ENCODE measurements around the gene PITPNM2. TPM values are rescaled to one million over a fixed set of nuclear protein-coding genes. Genes with fewer than 3 reads are reported as not detected.

The PITPNM2 gene
- total and polyA plus RNA-seq, 8 donors: 1.8 to 28.1 (median 7.4) TPM

DNA sequence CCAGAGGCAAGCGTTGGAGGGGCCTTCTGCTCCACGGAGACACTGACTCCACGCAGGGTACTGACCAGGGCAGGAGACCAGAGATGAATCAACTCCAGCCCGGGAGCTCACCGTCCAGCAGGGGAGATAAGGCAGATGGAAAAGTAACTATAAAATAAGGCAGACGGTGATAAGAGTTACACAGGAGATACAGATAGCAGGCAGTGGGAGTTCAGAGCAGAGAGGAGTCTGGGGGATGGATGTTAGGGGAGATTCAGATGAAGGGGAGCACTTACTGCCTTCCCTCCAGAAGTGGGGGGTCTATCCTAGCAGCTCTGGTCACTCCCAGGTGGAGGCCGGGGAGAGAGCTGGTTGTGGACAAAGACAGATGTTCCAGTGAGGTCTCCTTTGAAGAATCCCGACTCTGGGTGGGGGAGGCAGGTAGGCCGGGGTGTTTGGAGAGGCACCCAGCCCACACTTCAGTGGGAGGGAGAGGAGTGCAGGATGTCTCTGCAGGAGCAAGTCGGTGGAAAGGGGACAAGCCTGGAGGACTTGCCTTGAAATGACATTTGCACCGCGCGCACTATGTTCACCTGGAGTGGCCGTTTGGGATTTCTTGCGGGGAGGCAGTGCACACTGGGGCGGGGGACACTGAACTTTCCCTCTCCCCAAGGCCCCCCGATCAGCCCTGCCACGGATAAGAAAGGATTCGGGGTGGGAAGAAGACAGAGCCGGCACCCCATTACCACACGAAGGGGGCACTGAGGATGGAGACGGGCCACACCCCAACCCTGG, 1.2 kb downstream of the PITPNM2 start:
- Histone ChIP-seq H3K27ac (peak overlapping the region; percentile 85 to 92 (median 86)), H3K4me1 (peaks cover 11 to 55% (median 33%) of the 10 kb centered on the region in 4 donors), H3K4me3 (peak overlapping the region; percentile 67 to 87 (median 73)), H3K36me3 (no peaks in the 10 kb centered on the region), H3K9me3 (no peaks in the 10 kb centered on the region), H3K27me3 (peaks cover 0 to 9% (median 0%) of the 10 kb centered on the region in 3 donors)
- peak in 1 of 2 donors; percentile 26 for DNase-seq
- intact Hi-C loops (cut with DNase I; ENCODE audit: low total_unique reads): loop anchor here (10.0 kb wide), 2 partner anchors 105 to 175 kb away; partner anchors contain the start of gene OGFOD2
- TF ChIP-seq EP300 (IDR thresholded peaks at IDR 0.05) (no peak), POLR2A (IDR thresholded peaks at IDR 0.05) (no peak), POLR2AphosphoS5 (IDR thresholded peaks at IDR 0.05) (no peak)
- TF ChIP-seq, protein P1, sequence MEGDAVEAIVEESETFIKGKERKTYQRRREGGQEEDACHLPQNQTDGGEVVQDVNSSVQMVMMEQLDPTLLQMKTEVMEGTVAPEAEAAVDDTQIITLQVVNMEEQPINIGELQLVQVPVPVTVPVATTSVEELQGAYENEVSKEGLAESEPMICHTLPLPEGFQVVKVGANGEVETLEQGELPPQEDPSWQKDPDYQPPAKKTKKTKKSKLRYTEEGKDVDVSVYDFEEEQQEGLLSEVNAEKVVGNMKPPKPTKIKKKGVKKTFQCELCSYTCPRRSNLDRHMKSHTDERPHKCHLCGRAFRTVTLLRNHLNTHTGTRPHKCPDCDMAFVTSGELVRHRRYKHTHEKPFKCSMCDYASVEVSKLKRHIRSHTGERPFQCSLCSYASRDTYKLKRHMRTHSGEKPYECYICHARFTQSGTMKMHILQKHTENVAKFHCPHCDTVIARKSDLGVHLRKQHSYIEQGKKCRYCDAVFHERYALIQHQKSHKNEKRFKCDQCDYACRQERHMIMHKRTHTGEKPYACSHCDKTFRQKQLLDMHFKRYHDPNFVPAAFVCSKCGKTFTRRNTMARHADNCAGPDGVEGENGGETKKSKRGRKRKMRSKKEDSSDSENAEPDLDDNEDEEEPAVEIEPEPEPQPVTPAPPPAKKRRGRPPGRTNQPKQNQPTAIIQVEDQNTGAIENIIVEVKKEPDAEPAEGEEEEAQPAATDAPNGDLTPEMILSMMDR (IDR thresholded peaks at IDR 0.05): no peak
- 22 to 43% (median 24%) methylated on average over 13 to 22 of the region's 22 CpGs for WGBS, 5 donors

DNA sequence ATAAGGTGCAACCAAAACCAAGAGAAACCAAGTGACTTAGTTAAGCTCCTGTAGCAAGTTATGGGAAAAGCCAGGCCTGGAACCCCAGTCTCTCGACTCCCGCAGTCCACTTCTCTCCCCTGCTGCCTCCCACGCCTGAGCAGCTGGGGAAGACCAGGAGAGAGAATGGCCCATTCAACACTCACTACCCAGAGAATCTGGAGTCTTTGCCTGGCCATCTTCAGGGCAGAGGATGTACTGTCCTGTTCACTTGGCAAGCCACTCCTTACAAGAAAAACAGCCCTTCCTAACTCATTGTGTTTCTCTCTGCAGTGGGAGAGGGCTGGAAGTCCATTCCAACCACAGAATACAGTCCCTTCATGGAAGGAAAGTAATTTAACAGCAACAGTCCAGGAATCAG, 1.8 kb downstream of the PITPNM2 start:
- Histone ChIP-seq H3K4me3 (peak overlapping the region; percentile 67 to 87 (median 73)), H3K27ac (peak overlapping the region; percentile 85 to 92 (median 86)), H3K4me1 (peaks cover 11 to 58% (median 36%) of the 10 kb centered on the region in 4 donors), H3K27me3 (peaks cover 0 to 9% (median 0%) of the 10 kb centered on the region in 3 donors), H3K9me3 (no peaks in the 10 kb centered on the region), H3K36me3 (no peaks in the 10 kb centered on the region)
- intact Hi-C loops (cut with DNase I; ENCODE audit: low total_unique reads): loop anchor here (10.0 kb wide), 1 partner anchor 104 kb away; no protein-coding TSS in a partner anchor
- no peak for DNase-seq
- no peak for TF ChIP-seq EP300 (IDR thresholded peaks at IDR 0.05)
- TF ChIP-seq, protein P1 (IDR thresholded peaks at IDR 0.05): no peak
- TF ChIP-seq POLR2A (IDR thresholded peaks at IDR 0.05): no peak
- TF ChIP-seq POLR2AphosphoS5 (IDR thresholded peaks at IDR 0.05): peak in 1 of 3 donors; percentile 37
- WGBS, 5 donors: 79 to 89% (median 88%) methylated on average over 3 of the region's 3 CpGs

DNA sequence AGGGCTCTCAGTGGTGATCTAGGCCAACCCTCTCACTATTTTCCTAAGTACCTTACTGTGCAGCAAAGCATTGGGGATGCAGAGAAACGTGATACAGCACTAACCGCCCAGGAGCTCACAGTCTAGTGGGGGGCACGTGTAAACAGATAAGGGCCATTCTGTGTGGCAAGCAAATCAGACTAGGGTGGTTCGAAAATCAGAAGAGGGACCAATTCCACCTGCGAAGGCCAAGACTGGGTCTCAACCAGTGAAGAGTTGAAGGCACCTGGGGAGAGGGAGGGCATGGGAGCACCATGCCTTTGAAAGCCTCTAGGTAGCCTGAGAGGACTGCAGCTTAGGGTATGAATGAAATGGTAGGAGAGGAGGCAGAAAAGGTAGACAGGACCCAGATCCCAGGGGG, 2.2 kb downstream of the PITPNM2 start:
- H3K4me1 ChIP-seq: peaks cover 11 to 59% (median 39%) of the 10 kb centered on the region in 4 donors
- H3K36me3 ChIP-seq: no peaks in the 10 kb centered on the region
- H3K9me3 ChIP-seq: no peaks in the 10 kb centered on the region
- peaks cover 0 to 9% (median 0%) of the 10 kb centered on the region in 3 donors for H3K27me3 ChIP-seq
- intact Hi-C loops (cut with DNase I; ENCODE audit: low total_unique reads): loop anchor here (10.0 kb wide), 1 partner anchor 104 kb away; no protein-coding TSS in a partner anchor
- DNase-seq: no peak
- TF ChIP-seq, protein P1 (IDR thresholded peaks at IDR 0.05): no peak
- TF ChIP-seq POLR2AphosphoS5 (IDR thresholded peaks at IDR 0.05): no peak
- no peak for TF ChIP-seq EP300 (IDR thresholded peaks at IDR 0.05)
- TF ChIP-seq POLR2A (IDR thresholded peaks at IDR 0.05): no peak
- H3K4me3 ChIP-seq: no peak overlapping the region
- WGBS, 5 donors: 73 to 93% (median 75%) methylated on average over 5 of the region's 5 CpGs
- H3K27ac ChIP-seq: peak overlapping the region in 3 of 5 donors; percentile 86 to 92 (median 88)

DNA sequence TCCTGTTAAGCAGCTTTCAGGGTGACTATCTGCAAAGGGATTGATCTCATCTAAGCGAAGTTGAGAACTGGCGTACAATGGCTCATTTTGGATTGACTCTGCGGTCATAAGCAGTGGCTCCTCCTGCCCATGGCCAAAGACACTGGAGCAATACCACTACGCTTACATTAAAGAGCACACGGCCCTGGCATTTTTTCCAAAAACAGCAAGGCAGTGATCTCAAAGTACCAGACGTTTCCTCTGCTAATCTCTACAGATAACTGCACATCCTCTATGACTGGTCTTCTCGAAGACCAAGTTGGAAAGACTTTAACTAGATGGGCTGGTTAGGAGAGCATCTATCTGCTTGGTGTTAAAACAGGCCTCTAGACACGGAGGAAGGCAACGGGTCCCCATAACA, 2.7 kb downstream of the PITPNM2 start:
- intact Hi-C loops (cut with DNase I; ENCODE audit: low total_unique reads): loop anchor here (10.0 kb wide), 1 partner anchor 103 kb away; no protein-coding TSS in a partner anchor
- H3K27ac ChIP-seq: peak overlapping the region in 3 of 5 donors; percentile 86 to 92 (median 88)

More for the DNA sequence above, 2.7 kb downstream of the PITPNM2 start:
- no peaks in the 10 kb centered on the region for H3K9me3 ChIP-seq
- H3K4me3 ChIP-seq: no peak overlapping the region
- no peak for DNase-seq
- H3K36me3 ChIP-seq: no peaks in the 10 kb centered on the region
- 74 to 85% (median 75%) methylated on average over 9 of the region's 9 CpGs for WGBS, 5 donors
- H3K4me1 ChIP-seq: peaks cover 15 to 64% (median 44%) of the 10 kb centered on the region in 4 donors
- no peak for TF ChIP-seq EP300 (IDR thresholded peaks at IDR 0.05)
- TF ChIP-seq, protein P1 (IDR thresholded peaks at IDR 0.05): no peak
- no peak for TF ChIP-seq POLR2A (IDR thresholded peaks at IDR 0.05)
- TF ChIP-seq POLR2AphosphoS5 (IDR thresholded peaks at IDR 0.05): no peak
- peaks cover 0 to 9% (median 0%) of the 10 kb centered on the region in 3 donors for H3K27me3 ChIP-seq
